GM21737 (cell line): ENCODE data around the gene RASD2.
"Not testable (repeated sequence)": the region's sequence is repeated elsewhere in the genome, so short reads cannot be mapped to it uniquely, and the experiment has no call there.

Source experiments
- ATAC-seq: cut with Tn5 transposase; IDR thresholded peaks from one replicate; pipeline ENCODE4 v1.9.1; 2021; ENCODE audit warnings: mild to moderate bottlenecking, moderate library complexity; ENCODE audit not compliant: unreplicated experiment

RASD2 gene, protein sequence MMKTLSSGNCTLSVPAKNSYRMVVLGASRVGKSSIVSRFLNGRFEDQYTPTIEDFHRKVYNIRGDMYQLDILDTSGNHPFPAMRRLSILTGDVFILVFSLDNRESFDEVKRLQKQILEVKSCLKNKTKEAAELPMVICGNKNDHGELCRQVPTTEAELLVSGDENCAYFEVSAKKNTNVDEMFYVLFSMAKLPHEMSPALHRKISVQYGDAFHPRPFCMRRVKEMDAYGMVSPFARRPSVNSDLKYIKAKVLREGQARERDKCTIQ

DNA sequence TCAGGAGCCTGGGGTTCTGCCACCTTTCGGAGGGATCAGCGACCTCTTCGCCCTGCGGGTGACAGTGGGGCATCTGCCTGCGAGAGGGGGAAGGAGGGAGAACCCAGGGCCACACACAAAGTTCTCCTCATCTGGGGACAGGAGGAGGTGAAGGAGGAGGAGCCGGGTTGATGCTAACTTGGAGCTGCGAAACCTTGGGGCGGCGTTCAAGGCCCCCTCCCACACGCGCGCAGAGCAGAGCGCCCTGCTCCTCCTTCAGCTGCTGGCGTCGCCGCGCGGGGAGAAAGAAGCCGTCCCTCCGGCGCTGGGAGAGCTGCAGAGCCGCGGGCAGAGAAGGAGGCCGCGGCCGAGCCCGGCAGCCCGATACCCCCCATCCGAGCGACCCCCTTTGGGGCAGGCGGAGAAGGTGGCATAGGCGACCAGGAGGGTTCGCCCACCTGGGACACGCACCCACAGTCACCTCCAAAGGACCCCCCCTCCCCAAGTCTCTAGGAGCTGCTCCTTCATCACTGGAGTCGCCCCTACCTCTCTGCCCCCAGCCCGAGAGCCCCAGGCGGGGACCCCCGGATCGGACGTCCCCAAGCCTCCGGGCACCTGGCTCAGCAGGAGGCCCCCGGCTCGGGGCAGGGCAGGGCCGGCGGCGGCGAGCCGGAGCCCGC is at the start of gene RASD2:
TSS of gene RASD2 (plus strand) at position 237 of the 659 bp plus-strand sequence. CDS start 5,979 bp downstream, outside the sequence.
- ATAC-seq, result no peak

DNA sequence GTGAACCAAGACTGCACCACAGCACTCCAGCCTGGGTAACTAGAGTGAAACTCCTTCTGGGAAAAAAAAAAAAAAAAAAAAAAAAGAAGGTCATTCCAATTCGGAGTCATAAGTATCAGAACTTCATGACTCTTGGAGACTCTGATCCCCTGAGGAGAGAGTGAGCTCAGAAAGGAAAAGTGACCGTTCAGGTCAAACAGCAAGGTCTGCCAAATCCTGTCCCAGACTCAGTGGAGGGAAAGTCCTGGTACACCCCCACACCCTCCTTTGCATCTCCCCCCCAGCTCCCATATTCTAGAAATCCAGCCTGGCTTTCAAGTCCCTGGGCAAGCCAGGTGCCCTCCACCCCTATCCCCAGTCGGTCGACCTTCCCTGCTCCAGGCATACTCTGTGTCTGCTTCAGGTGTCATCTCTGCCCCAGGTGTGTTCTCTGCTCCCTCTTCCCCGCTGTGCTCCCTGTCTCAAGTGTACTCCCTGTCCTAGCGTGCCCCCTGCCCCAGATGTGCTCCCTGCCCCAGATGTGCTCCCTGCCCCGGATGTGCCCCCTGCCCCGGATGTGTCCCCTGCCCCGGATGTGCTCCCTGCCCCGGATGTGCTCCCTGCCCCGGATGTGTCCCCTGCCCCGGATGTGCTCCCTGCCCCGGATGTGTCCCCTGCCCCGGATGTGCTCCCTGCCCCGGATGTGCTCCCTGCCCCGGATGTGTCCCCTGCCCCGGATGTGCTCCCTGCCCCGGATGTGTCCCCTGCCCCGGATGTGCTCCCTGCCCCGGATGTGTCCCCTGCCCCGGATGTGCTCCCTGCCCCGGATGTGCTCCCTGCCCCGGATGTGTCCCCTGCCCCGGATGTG is 49.3 kb upstream of the RASD2 start:
- ATAC-seq, result not testable (repeated sequence)

DNA sequence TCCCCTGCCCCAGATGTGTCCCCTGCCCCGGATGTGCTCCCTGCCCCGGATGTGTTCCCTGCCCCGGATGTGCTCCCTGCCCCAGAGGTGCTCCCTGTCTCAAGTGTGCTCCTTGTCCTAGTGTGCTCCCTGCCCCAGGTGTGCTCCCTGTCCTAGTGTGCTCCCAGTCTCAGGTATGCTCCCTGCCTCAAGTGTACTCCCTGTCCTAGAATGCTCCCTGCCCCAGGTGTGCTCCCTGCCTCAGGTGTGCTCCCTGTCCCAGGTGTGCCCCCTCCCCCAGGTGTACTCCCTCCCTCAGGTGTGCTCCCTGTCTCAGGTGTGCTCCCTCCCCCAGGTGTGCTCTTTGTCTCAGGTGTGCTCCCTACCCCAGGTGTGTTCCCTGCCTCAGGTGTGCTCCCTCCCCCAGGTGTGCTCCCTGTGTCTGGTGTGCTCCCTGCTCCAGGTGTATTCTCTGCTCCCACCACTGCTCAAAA is 48.7 kb upstream of the RASD2 start:
- no peak for ATAC-seq

DNA sequence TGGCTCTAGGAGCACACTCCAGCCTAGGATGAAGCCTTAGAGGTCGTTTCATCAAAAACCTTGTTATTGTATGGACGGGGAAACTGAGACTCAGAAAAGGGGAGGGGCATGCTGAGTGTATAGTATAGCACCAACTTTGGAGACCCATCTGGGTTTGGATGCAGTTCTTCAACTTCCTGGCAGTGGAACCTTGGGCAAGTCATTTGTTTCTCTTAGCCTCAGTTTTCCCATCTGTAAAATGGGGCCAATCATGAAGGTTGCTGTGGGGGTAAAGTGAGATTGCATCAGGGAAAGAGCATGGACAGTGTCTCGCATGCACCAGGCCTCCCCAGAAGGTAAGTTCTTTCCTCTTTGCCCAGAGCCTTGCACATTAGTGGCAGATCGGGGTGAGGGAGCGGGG is 47.6 kb upstream of the RASD2 start:
- no peak for ATAC-seq

DNA sequence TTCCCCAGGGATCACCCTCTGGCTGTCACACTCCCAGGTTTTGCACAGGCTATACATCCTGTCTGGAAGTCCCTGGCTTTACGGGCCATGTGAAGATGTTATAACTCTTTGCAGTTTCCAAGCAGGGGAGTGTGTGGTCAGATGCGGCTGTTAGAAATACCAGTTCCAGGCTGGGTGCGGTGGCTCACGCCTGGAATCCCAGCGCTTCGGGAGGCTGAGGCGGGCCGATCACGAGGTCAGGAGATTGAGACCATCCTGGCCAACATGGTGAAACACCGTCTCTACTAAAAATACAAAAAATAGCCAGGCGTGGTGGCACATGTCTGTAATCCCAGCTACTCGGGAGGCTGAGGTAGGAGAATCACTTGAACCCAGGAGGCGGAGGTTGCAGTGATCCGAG is 44.9 kb upstream of the RASD2 start:
- not testable (repeated sequence) for ATAC-seq

DNA sequence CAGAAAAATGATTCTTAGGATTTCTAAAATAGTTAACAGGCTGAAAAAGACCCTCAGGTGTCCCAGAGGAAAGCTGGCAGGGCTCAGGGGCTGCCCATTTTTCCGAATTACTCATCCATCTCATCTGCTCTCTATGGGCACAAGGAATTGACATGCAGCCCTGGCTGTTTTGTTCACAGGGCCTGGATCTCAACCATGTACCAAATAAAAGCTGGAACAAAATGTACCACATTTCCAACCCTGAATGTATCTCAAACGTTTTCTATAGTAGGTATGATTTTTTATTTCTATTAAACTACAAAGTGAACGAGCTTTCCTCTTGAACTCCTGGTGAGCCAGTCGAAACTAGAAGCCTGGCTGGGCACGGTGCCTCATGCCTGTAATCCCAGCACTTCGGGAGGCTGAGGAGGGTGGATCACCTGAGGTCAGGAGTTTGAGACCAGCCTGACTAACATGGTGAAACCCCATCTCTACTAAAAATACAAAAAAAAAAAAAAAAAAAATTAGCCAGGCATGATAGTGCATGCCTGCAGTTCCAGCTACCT is 43.8 kb upstream of the RASD2 start:
- ATAC-seq, result no peak

DNA sequence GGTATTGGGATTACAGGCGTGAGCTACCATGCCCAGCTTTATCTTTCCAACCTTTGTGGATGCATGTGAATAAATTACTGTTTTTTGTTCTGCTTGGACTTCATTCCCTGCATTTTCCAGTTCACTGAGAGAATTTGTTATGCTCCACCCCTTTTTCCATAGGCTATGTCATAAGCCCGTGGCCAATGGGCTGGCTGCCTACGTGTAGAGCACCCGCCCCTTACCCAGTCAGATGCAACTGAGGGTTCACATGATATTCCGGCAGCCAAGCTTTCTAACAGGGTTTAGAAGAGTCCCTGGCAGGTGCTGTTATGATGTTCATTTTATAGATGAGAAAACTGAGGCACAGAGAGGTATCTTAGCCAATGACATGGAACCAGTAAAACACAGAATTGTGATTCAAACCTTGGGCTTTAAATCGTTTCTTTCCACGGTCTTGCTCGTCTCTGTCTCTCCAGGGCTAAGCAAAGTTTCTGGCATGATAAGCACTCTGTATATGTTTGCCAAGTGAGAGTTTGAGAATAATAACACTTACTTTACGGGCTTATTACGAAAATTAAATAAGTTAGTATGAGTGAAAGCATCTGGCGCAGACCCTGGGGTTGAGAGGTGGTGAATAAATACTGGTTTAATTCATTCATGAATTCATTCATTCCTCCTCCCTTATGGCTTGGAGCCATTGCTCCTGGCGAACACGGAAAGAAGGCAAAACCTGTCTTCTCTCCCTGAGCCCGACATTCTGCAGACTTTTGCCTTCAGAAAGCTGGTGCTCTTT is 42.4 kb upstream of the RASD2 start:
- no peak for ATAC-seq

DNA sequence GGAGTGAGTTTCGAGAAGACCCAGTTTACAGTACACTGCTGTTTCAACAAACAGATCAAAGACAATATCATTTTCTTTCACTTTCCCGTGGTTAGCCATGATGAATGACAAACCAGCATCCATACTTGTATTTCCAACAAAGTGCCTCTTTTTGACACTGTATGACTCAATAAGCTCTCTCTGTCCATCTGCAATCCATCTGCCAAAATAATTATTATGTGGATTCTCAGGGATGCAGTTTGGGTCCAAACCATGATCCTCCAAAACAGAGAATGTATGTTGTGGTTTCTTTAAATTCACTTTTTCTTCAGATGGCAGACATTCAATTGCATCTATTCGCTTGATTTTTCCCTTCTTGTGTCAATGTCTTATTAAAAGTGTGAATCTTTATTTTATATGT is 37.8 kb upstream of the RASD2 start:
- ATAC-seq, result no peak

DNA sequence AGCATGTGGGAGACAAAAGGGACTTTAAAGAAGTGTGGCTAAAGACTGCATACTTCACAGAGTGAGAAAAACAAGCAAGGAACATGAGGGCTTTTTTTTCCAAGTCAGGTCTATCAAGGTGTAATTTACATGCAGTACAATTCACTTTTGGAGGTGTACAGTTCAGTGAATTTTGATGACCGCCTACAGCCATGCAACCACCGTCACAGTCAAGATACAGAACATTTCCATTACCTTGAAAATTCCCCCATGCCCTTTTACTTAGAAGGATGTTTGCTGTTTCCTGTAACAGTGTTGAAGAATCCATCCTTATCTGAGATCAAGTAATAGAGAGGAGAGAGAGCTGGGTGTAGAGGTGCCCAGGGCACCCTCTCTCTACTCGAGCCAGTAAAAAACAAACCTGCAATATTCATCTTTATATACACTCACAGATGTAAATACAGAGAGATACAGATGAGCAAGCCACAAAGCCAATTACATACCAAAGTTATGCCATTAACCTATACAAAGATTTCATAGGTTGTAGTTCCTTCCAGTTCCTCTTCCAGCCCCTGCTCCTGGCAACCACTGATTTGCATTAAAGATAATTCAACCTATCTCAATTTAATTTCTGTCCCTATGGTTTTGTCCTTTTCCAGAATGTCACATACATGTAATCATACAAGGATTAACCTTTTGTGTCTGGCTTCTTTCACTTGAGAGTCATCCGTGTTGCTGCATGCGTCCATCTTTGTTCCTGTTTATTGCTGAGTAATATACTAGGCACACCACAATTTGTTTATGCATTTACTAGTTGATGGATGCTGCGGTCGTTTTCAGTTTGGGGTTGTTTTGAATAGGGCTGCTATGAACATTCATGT is 35.0 kb upstream of the RASD2 start:
- ATAC-seq, result no peak

DNA sequence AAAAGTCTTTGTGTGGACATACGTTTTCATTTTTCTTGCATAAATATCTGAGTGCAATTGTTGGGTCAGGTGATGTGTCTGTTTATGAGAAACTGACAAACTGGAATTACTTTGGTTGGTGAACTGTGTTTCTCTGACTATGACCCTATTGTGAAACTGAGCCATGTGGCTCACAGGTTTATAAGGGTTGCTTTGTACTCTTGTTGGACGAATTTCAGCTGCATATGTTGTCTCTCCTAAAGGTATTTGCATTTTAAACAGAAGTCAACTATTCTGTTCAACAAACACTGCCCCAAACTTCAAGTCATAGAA is 34.4 kb upstream of the RASD2 start:
- no peak for ATAC-seq

DNA sequence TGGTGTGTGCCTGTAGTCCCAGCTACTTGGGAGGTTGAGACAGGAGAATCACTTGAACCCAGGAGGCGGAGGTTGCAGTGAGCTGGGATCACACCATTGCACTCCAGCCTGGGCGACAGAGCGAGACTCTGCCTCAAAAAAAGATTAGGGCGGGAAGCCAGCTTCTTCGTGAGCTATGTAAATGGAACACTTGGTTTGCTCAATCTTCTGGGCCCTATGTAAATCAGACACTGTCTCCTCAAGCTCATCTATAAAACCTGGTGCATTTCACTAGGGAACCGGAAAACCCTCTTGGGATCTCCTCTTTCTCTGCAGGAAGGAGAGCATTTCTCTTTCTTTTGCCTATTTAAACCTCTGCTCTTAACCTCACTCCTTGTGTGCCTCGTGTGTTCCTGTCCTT is 32.8 kb upstream of the RASD2 start:
- not testable (repeated sequence) for ATAC-seq

DNA sequence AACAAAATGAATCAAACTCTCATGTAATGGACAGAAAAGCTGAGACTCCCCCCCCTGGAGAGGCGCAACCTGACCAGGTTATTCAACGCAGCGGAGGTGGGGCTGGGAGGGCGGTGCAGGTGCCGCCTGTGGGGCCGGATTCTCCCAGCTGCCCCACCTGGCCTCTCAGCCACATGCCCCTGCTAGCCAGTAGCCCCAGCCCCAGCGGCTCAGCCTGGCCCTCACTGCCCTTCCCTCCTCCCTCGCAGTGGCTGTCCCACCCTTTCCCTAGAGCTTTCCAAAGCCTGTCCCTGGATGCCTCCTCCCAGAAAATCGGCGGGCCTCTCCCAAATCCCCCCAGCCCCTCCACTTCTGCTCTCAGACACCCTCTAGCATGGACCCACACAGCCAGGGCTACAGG is 31.2 kb upstream of the RASD2 start:
- no peak for ATAC-seq

DNA sequence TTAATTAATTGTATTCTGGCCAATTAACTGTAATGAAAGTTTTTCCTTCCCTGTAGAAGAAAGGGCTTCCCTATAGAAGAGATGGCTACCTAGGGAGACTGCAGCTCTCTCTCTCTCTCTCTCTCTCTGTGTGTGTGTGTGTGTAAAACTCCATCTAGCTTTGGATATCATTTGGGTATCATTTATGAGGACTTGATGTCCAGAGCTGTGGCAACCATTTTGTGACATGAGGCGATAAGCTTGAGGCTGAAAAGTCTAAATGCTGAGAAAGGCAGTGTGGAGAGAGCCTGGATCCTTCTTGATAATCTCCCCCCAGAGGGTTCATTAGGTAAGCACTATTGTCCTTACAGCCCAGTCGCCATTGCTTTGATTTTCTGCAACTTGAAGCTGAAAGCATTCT is 30.7 kb upstream of the RASD2 start:
- ATAC-seq, result no peak

DNA sequence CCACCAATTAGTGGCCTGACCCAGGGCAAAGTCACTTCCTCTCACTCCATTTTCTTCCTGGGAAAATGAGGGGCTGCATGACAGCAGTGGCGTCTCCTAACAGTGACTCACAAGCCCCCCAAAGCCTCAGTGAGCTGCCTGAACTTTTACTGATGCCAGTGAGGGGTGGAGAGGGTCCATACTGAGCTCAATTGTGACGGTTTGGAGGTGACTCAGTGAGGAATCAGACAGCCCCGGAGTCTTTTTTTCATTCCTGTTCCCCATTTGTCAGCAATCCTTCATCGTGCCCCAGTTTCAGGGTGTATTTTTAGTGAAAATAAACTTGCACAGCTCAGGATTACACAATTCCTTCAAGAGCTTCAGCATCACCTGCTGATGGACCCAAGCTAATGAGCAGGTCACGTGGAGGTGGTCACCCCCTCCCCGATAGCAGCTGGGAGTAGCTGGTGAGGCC is 30.1 kb upstream of the RASD2 start:
- ATAC-seq, result no peak

DNA sequence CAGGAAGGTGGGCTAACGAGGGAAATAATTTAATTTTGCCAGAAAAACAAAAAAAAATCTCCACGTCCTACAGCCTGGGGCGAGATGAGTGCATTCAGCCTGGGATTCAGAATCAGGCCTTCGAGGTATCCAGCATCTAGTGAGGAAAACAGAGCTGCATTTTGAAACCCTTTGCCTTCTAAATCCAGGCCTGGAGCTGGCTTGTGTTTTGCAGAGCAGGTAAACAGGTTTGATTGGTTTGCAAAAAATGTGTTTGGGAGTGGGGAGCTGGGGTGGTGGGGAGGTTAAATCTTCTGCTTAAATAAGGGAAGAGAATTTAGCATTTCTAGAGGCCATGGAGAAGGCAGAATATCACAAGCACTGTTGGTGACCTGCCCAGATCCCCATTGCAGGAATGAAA is 29.7 kb upstream of the RASD2 start:
- ATAC-seq, result no peak

DNA sequence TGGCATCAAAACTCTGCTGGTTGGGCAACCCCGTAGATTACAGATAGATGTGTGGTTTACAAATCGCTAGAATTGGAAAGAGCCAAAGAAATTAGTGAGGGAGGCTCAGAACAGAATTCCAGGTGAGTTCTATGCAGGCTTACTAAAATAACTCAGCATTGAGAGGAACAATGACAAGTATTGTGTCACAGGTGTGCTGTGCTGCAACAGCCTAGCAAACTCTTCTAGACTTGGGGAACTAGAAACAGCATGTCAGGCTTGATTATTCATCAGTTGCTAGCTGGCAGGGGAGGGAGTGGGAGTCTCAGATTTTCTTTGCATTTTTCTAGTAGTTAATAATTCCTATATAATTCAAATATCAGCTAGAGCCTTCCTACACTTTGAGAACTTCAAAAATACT is 26.3 kb upstream of the RASD2 start:
- no peak for ATAC-seq

DNA sequence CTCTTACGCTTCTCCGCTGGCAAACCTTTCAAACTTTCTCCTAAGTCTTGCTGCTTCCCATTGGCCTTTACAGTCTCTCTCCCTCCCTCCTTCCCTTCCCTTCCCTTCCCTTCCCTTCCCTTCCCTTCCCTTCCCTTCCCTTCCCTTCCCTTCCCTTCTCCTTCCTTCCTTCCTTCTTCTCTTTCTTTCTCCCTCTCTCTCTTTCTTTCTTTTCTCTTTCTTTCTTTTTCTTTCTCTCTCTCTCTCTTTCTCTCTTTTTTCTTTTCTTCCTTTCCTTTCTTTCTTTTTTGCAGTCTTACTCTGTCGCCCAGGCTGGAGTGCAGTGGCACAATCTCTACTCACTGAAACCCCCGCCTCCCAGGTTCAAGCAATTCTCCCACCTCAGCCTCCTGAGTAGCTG is 24.7 kb upstream of the RASD2 start:
- ATAC-seq, result not testable (repeated sequence)

DNA sequence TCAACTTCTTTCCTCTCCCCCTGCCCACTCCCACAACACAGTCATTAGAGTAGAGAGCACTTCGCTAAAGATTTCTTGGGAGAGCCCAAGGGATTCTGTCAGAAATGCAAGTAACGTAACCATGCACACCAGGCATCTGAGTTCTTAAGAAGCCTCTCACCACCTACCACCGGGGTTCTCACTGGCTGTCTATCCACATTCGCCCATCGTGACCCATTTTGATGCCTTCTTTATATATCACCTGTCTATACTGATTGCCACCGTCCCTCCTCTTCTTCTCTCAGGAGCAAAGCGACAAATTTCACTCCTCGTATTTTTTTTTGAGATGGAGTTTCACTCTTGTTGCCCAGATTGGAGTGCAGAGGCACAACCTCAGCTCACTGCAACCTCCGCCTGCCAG is 23.9 kb upstream of the RASD2 start:
- no peak for ATAC-seq

DNA sequence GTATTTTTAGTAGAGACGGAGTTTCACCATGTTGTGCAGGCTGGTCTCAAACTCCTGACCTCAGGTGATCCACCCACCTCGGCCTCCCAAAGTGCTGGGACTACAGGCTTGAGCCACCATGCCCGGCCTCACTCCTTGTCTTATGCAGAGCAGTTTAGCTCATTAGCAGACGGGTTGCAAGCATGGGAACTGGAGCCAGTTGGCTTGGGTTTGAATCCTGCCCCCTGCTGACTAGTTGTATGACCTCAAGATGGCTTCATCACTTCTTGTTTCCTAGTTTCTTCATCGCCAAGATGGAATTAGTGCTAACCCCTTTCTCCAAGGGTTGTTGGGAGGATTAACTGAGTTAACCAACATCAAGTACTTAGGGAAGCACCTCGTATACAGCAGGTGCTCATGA is 23.4 kb upstream of the RASD2 start:
- ATAC-seq, result no peak
